Natural killer cell treated with Interleukin-12 subunit alpha and Interleukin-12 subunit beta and Interleukin-15 and Interleukin-18, amount 100 ng/mL, for 72 hours (primary cell): ENCODE measurements around the gene EVX2. TPM values are rescaled to one million over a fixed set of nuclear protein-coding genes. Genes with fewer than 3 reads are reported as not detected.
A peak's percentile ranks its signal among the peaks of the same experiment; 100 is the strongest.

Experiments used
- ATAC-seq, 2 donors: fragments of 150-1000 bp; cut with Tn5 transposase in 1 of 2; sonication (Bioruptor Pico), chemical (Tn5 transposase) in 1 of 2; 2 replicates each; pipeline ENCODE4 v1.10.0; 2021
- DNase-seq: peaks from one replicate; pipeline ENCODE4 v3.0.0; 2022; ENCODE audit warnings: low spot score
- H3K27ac Mint-ChIP-seq, 2 donors: 1 replicate in 1 of 2; 2 replicates in 1 of 2; pipeline ENCODE4 v1.8.0; 2022; ENCODE audit warnings: mixed read lengths in 2 of 2, mild to moderate bottlenecking in 1 of 2, moderate library complexity in 1 of 2
- H3K27me3 Mint-ChIP-seq, 2 donors: 1 replicate in 1 of 2; 2 replicates in 1 of 2; pipeline ENCODE4 v1.8.0; 2022; ENCODE audit warnings: mixed read lengths in 2 of 2
- H3K36me3 Mint-ChIP-seq: one replicate; pipeline ENCODE4 v1.8.0; 2022; ENCODE audit warnings: mixed read lengths
- H3K4me1 Mint-ChIP-seq, 2 donors: 1 replicate in 1 of 2; 2 replicates in 1 of 2; pipeline ENCODE4 v1.8.0; 2022; ENCODE audit warnings: low read depth in 2 of 2, mixed read lengths in 2 of 2, mild to moderate bottlenecking in 1 of 2
- H3K4me3 Mint-ChIP-seq: one replicate; pipeline ENCODE4 v1.8.0; 2022; ENCODE audit warnings: mixed read lengths
- H3K9me3 Mint-ChIP-seq: 2 replicates; pipeline ENCODE4 v1.8.0; 2022; ENCODE audit warnings: mixed read lengths
- total RNA-seq, 2 donors: library from RNA; stranded (reverse); gene quantifications; one replicate each; pipeline ENCODE4 v1.2.3, GENCODE V29; 2022

The EVX2 gene
- total RNA-seq, 2 donors from 2014 or later = not detected

DNA sequence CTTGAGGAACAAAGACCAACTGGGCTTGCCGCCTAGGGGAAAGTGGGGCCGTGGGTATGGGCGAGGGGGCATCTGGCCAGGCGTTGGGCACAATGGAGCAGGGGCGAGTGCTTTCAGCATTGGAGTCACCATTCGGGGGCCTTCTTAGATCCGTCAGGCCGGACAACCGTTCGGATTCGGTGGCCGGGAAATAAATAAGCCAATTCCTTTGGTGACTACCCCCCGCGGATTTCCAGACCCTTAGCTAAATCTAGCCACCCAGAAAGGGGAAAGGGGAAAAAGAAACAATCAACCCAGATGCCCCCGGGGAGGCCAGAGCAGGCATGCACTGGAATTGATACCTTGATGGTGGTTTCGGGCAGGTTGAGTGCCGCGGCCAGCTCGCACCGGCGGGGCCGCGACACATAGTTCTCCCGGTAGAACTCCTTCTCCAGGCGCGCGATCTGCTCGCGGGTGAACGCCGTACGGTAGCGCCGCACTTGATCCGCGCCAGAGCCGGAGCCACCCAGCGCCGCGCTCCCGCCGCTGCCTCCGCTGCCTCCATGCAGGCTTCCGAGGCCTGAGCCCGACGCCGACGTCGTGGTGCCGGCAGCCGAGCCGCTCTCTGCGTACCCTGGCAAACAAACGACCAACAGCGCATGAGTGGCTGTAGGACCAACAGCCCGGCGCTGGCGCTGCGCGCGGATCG lies 1.8 kb downstream of the EVX2 start:
- peaks cover 45 to 66% of the 10 kb centered on the region in 2 donors for H3K27me3 Mint-ChIP-seq
- DNase-seq (no peak), ATAC-seq (no peak)
- H3K36me3 Mint-ChIP-seq = peaks cover 29% of the 10 kb centered on the region
- no peaks in the 10 kb centered on the region for H3K9me3 Mint-ChIP-seq
- H3K4me3 Mint-ChIP-seq = peak overlapping the region; percentile 32
- peaks cover 5 to 9% of the 10 kb centered on the region in 2 donors for H3K4me1 Mint-ChIP-seq
- H3K27ac Mint-ChIP-seq = peak overlapping the region in 1 of 2 donors; percentile 21

DNA sequence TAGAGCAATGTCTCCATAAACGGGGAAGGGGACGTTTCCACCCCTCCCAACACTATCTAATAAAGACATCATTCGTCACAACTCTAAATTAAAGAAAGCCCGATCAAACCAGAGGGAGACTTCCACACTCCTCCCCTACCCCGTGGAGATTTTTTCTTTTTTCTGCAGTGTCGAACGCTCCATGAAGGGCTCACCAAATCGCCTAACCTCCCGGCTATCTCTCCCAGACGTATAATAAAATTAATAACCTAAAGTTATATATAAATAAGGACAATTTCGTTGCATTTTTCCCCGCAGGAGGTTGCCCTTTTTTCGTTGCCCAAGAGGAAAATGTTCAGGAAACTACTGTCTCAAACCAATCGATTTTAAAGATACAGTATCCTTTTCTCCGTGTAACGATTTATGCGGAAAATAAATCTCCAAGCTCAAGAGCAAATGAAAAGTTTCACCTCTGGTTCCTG lies 2.4 kb downstream of the EVX2 start:
- Mint-ChIP-seq H3K9me3 (no peaks in the 10 kb centered on the region), H3K36me3 (peaks cover 29% of the 10 kb centered on the region), H3K4me3 (peak overlapping the region; percentile 32), H3K27ac (peak overlapping the region in 1 of 2 donors; percentile 21), H3K4me1 (peaks cover 5 to 9% of the 10 kb centered on the region in 2 donors), H3K27me3 (peaks cover 42 to 66% of the 10 kb centered on the region in 2 donors)
- DNase-seq (no peak), ATAC-seq (no peak)

- DNase-seq (no peak), ATAC-seq (no peak)
- H3K4me1 Mint-ChIP-seq = peaks cover 5 to 9% of the 10 kb centered on the region in 2 donors
- H3K27me3 Mint-ChIP-seq = peaks cover 45 to 69% of the 10 kb centered on the region in 2 donors
- peaks cover 33% of the 10 kb centered on the region for H3K36me3 Mint-ChIP-seq
- H3K4me3 Mint-ChIP-seq = peak overlapping the region; percentile 32
- H3K27ac Mint-ChIP-seq = peak overlapping the region in 1 of 2 donors; percentile 21
- H3K9me3 Mint-ChIP-seq = no peaks in the 10 kb centered on the region
These were observed 3.0 kb downstream of the EVX2 start for GRCh38 chr2:176080540-176081375.

DNA sequence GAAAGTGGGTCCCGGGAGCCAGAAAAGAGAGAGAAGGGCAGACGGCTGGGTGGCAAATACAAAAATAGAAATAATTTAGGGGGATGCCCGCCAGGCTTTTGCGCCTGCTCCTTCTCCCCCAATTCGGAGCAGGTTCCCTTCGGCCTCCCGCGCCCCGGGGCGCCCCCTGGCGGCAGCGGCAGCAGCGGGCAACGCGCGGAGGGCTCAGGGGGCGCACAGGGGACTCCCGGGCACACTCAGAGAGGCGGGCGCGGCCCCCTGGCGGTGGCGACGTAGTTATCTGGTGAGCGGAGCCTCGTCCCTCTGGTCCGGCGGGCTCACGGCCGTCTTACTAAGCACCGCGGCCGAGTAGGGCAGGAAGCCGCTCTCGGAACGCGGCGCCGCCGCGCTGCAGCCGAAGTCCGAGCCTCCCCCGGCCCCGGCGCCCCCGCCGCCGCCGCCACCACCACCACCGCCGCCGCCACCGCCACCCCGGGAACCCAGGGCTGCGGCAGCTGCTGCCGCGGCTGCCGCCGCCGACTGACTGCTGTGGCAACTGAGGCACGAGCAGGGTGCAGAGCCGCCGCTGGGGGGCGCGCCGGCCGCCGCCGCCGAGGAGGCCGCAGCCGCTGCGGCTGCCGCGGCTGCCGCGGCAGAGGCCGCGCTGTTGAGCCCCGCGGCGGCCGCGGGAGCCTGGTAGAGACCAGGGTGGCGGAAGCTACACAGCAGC lies 3.8 kb downstream of the EVX2 start:
- ATAC-seq = peak in 1 of 2 donors; percentile 57
- no peak for DNase-seq
- Mint-ChIP-seq H3K27ac (peak overlapping the region in 1 of 2 donors; percentile 77), H3K4me3 (peak overlapping the region; percentile 65), H3K4me1 (peaks cover 5 to 9% of the 10 kb centered on the region in 2 donors), H3K36me3 (peaks cover 40% of the 10 kb centered on the region), H3K9me3 (no peaks in the 10 kb centered on the region), H3K27me3 (peaks cover 49 to 72% of the 10 kb centered on the region in 2 donors)

GRCh38 chr2:176079285-176079830 lies 4.4 kb downstream of the EVX2 start:
- ATAC-seq = no peak
- peaks cover 42% of the 10 kb centered on the region for H3K36me3 Mint-ChIP-seq
- H3K27me3 Mint-ChIP-seq = peaks cover 45 to 72% of the 10 kb centered on the region in 2 donors
- peak overlapping the region; percentile 65 for H3K4me3 Mint-ChIP-seq
- peaks cover 5 to 9% of the 10 kb centered on the region in 2 donors for H3K4me1 Mint-ChIP-seq
- no peak for DNase-seq
- H3K9me3 Mint-ChIP-seq = no peaks in the 10 kb centered on the region
- H3K27ac Mint-ChIP-seq = peak overlapping the region; percentile 51 to 77

GRCh38 chr2:176078541-176079284 lies 5.0 kb downstream of the EVX2 start:
- DNase-seq (no peak), ATAC-seq (no peak)
- H3K4me1 Mint-ChIP-seq = peaks cover 5 to 8% of the 10 kb centered on the region in 2 donors
- no peaks in the 10 kb centered on the region for H3K9me3 Mint-ChIP-seq
- H3K27ac Mint-ChIP-seq = peak overlapping the region; percentile 51 to 77
- peaks cover 42 to 71% of the 10 kb centered on the region in 2 donors for H3K27me3 Mint-ChIP-seq
- H3K36me3 Mint-ChIP-seq = peaks cover 40% of the 10 kb centered on the region
- H3K4me3 Mint-ChIP-seq = peak overlapping the region; percentile 65

DNA sequence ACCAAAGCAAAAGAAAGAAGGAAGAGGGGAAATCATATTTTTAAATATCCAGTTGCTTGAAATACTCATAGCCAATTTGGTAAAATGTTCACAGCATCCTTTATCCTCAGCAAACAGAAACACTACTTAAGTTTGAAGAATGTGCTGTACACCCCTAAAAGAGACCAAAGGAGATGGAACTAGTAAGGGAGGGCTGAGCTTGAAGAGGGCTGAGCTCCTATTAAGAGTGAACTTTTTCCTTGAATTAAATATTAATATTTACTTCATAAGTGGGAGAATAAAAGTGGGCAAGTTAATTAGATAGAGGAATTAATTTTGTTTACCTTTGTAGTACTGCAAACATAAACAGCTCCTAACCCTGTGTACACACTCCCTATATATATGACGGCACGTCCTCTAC lies 7.0 kb downstream of the EVX2 start:
- H3K27me3 Mint-ChIP-seq = peaks cover 51 to 67% of the 10 kb centered on the region in 2 donors
- no peak overlapping the region for H3K27ac Mint-ChIP-seq
- ATAC-seq = no peak
- no peaks in the 10 kb centered on the region for H3K9me3 Mint-ChIP-seq
- DNase-seq = no peak
- no peak overlapping the region for H3K4me3 Mint-ChIP-seq
- H3K4me1 Mint-ChIP-seq = peaks cover 5 to 7% of the 10 kb centered on the region in 2 donors
- peaks cover 36% of the 10 kb centered on the region for H3K36me3 Mint-ChIP-seq

GRCh38 chr2:176076063-176076462 lies 7.7 kb downstream of the EVX2 start:
- Mint-ChIP-seq H3K36me3 (peaks cover 30% of the 10 kb centered on the region), H3K4me1 (peaks cover 5 to 7% of the 10 kb centered on the region in 2 donors), H3K27ac (no peak overlapping the region), H3K4me3 (no peak overlapping the region), H3K9me3 (no peaks in the 10 kb centered on the region), H3K27me3 (peaks cover 48 to 65% of the 10 kb centered on the region in 2 donors)
- no peak for DNase-seq
- no peak for ATAC-seq

- DNase-seq (no peak), ATAC-seq (no peak)
- peaks cover 5 to 7% of the 10 kb centered on the region in 2 donors for H3K4me1 Mint-ChIP-seq
- peaks cover 30% of the 10 kb centered on the region for H3K36me3 Mint-ChIP-seq
- H3K27me3 Mint-ChIP-seq = peaks cover 51 to 70% of the 10 kb centered on the region in 2 donors
- no peak overlapping the region for H3K27ac Mint-ChIP-seq
- H3K9me3 Mint-ChIP-seq = no peaks in the 10 kb centered on the region
- H3K4me3 Mint-ChIP-seq = no peak overlapping the region
These were observed 8.3 kb downstream of the EVX2 start for GRCh38 chr2:176075481-176075880.

- no peaks in the 10 kb centered on the region for H3K9me3 Mint-ChIP-seq
- peaks cover 5 to 7% of the 10 kb centered on the region in 2 donors for H3K4me1 Mint-ChIP-seq
These were observed 8.8 kb downstream of the EVX2 start for GRCh38 chr2:176074919-176075425.

DNA sequence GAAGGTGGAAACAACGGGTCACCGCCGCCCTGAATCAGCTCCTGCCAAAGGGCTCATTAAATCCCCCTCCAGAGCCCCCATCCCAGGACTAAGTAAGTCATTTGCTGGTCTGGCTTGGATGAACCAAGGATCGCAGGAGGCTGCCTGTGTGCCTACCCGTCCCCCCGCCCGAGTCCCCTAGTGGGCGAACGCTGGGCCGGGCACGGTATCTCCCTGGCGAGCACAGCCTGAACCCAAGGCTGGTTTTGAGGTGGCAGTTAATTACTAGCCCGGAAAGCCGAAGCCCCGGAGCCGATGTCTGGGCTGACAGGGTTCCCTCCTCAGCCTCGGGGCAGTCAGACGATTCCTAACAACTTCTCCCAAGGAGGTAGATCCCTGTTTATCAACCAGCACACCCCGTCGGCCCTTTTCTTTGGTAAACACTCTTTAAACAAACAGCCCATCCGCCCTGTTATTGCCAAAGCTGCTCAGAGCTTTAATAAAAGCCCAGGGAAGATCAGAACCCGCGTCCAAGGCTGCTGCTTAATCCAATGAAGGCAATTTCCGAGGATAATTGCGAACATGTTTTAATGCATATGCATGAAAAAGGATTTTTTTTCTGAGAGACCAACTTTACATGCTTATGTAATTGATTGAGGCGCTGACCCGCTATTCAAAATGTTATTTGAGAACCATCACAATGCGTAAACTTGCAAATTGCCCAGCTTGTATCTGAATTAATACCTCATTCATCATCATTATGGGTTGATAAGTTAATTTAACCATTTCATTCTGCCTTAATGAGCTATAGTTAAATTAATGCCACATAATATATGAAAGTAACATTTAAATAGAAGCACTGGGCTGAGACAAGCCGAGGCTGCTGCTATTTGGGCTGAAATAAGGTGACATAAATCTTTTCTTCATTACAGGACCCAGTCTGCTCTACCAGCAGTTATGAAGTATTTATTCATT lies 10.5 kb downstream of the EVX2 start:
- Mint-ChIP-seq H3K4me3 (no peak overlapping the region), H3K9me3 (no peaks in the 10 kb centered on the region), H3K27me3 (peaks cover 53 to 72% of the 10 kb centered on the region in 2 donors), H3K27ac (no peak overlapping the region), H3K4me1 (no peaks in the 10 kb centered on the region), H3K36me3 (peaks cover 18% of the 10 kb centered on the region)
- ATAC-seq (no peak), DNase-seq (no peak)

More at GRCh38 chr2:176074919-176075425, 8.8 kb downstream of the EVX2 start:
- Mint-ChIP-seq H3K36me3 (peaks cover 30% of the 10 kb centered on the region), H3K27ac (no peak overlapping the region), H3K4me3 (no peak overlapping the region), H3K27me3 (peaks cover 56 to 75% of the 10 kb centered on the region in 2 donors)
- no peak for ATAC-seq
- DNase-seq = no peak

DNA sequence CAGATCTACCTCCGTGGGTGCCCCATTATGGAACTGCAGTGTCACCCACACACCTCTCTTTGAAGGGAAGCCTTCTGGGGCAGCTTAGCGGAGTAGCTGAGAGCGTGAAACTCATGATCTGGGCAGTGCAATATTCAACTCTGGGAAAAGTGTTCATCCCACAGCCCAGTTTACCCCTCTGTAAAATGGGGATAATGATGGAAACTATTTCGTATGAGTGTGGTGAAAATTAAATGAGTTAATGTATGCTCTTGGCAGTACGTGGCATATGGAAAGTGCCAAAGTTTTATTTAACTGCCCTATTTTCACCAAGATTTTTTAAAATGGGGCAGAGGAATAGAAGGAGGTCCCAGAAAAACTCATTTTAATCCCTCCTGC lies 11.5 kb downstream of the EVX2 start:
- peaks cover 52 to 69% of the 10 kb centered on the region in 2 donors for H3K27me3 Mint-ChIP-seq
- no peak overlapping the region for H3K4me3 Mint-ChIP-seq
- ATAC-seq = no peak
- H3K27ac Mint-ChIP-seq = no peak overlapping the region
- H3K36me3 Mint-ChIP-seq = peaks cover 17% of the 10 kb centered on the region
- no peak for DNase-seq
- no peaks in the 10 kb centered on the region for H3K9me3 Mint-ChIP-seq
- H3K4me1 Mint-ChIP-seq = no peaks in the 10 kb centered on the region
